HepG2 (cell line): ENCODE results near the gene ARL3. TPM values are rescaled to one million over a fixed set of nuclear protein-coding genes. Genes with fewer than 3 reads are reported as not detected.

Experiments used
- EED ChIP-seq: sonication (generic); formaldehyde crosslinking; IDR thresholded peaks from 2 replicates; pipeline ENCODE4 v1.5.0; 2020; ENCODE audit warnings: mild to moderate bottlenecking, missing genetic modification reagents
- GATAD2A ChIP-seq: IDR thresholded peaks from 2 replicates; pipeline ENCODE4 v1.6.1; 2016
- HHEX ChIP-seq: IDR thresholded peaks from 2 replicates; pipeline ENCODE4 v1.6.1; 2016; ENCODE audit warnings: control low read depth
- HIVEP1 ChIP-seq: sonication (generic); formaldehyde crosslinking; IDR thresholded peaks from 2 replicates; pipeline ENCODE4 v1.4.0; 2020; ENCODE audit warnings: mild to moderate bottlenecking, missing genetic modification reagents
- KDM5B ChIP-seq: sonication (generic); formaldehyde crosslinking; IDR thresholded peaks from 2 replicates; pipeline ENCODE4 v1.4.0; 2020; ENCODE audit warnings: missing genetic modification reagents, mild to moderate bottlenecking, borderline replicate concordance
- POLR2G ChIP-seq: fragments of 200-400 bp; formaldehyde crosslinking; IDR thresholded peaks from 2 replicates; pipeline ENCODE4 v1.6.1; 2018; ENCODE audit warnings: mild to moderate bottlenecking, low read depth, low read length, moderate library complexity
- REXO4 ChIP-seq: sonication (generic); formaldehyde crosslinking; IDR thresholded peaks from 2 replicates; pipeline ENCODE4 v1.8.0; 2022; ENCODE audit warnings: missing genetic modification reagents, mild to moderate bottlenecking, borderline replicate concordance
- SMARCE1 ChIP-seq: fragments of 450-650 bp; IDR thresholded peaks from 2 replicates; pipeline ENCODE4 v1.6.1; 2017; ENCODE audit warnings: borderline replicate concordance
- TMF1 ChIP-seq: sonication (generic); formaldehyde crosslinking; IDR thresholded peaks from 2 replicates; pipeline ENCODE4 v1.8.1; 2022; ENCODE audit warnings: low read depth, missing genetic modification reagents
- TP53 ChIP-seq: sonication (generic); formaldehyde crosslinking; conservative IDR thresholded peaks from 2 replicates; pipeline ENCODE4 v1.4.0; 2020; ENCODE audit warnings: missing genetic modification reagents
- U2AF1 ChIP-seq: fragments of 200-400 bp; formaldehyde crosslinking; optimal IDR thresholded peaks from 2 replicates; pipeline ENCODE3; 2017; ENCODE audit warnings: mild to moderate bottlenecking, low read depth, low read length
- ZNF333 ChIP-seq: sonication (generic); formaldehyde crosslinking; IDR thresholded peaks from 2 replicates; pipeline ENCODE4 v1.4.0; 2020; ENCODE audit warnings: mild to moderate bottlenecking, missing genetic modification reagents, borderline replicate concordance
- ZNF44 ChIP-seq: sonication (generic); formaldehyde crosslinking; IDR thresholded peaks from 2 replicates; pipeline ENCODE4 v1.5.1; 2020; ENCODE audit warnings: mild to moderate bottlenecking, missing genetic modification reagents
- ZNF775 ChIP-seq: sonication (generic); formaldehyde crosslinking; IDR thresholded peaks from 2 replicates; pipeline ENCODE4 v1.4.0; 2020; ENCODE audit warnings: missing genetic modification reagents, mild to moderate bottlenecking, moderate library complexity, borderline replicate concordance
- ZNF781 ChIP-seq: sonication (generic); formaldehyde crosslinking; IDR thresholded peaks from 2 replicates; pipeline ENCODE4 v1.5.1; 2020; ENCODE audit warnings: borderline replicate concordance, mild to moderate bottlenecking, missing genetic modification reagents; ENCODE audit errors: not compliant biosample characterization
- ZZZ3 ChIP-seq: sonication (generic); formaldehyde crosslinking; IDR thresholded peaks from 2 replicates; pipeline ENCODE4 v1.4.0; 2020; ENCODE audit warnings: missing genetic modification reagents, mild to moderate bottlenecking, borderline replicate concordance
- polyA plus RNA-seq, 8 experiments: library from polyadenylated mRNA; depleted of rRNA in 3 of 8; stranded (reverse) in 7 of 8; unstranded in 1 of 8; fragments of >200 nt; fragmentation: Illumina TruSeq in 4 of 8; extraction: Trizol in 4 of 8; gene quantifications; 2 replicates each; pipeline versions ENCODE4 v1.2.1 to v1.2.3, GENCODE V29; 2011 to 2016; ENCODE audit warnings: low read depth in 4 of 8, missing spikeins in 1 of 8, mixed read lengths in 1 of 8; ENCODE audit not compliant: insufficient read depth in 1 of 8
- total RNA-seq, 5 experiments: library from RNA; depleted of rRNA; stranded (reverse); fragments of >200 nt; fragmentation: Illumina TruSeq; extraction: Trizol; gene quantifications; 2 replicates each; pipeline ENCODE4 v1.2.3, GENCODE V29; 2016; ENCODE audit warnings: low read depth in 1 of 5
- TF ChIP-seq, protein P1 (sequence below): sonication (generic); formaldehyde crosslinking; IDR thresholded peaks from 2 replicates; pipeline ENCODE4 v1.4.0; 2020; ENCODE audit warnings: missing genetic modification reagents
- TF ChIP-seq, protein P2 (sequence below): sonication (generic); formaldehyde crosslinking; conservative IDR thresholded peaks from 2 replicates; pipeline ENCODE4 v1.4.0; 2020; ENCODE audit warnings: mild to moderate bottlenecking, missing genetic modification reagents, moderate library complexity
- TF ChIP-seq, protein P3 (sequence below): sonication (generic); formaldehyde crosslinking; IDR thresholded peaks from 2 replicates; pipeline ENCODE4 v1.5.1; 2020; ENCODE audit warnings: mild to moderate bottlenecking, missing genetic modification reagents, moderate library complexity
- TF ChIP-seq, protein P4 (sequence below): sonication (generic); formaldehyde crosslinking; IDR thresholded peaks from 2 replicates; pipeline ENCODE4 v1.5.0; 2020; ENCODE audit warnings: mild to moderate bottlenecking, low read depth, missing genetic modification reagents, borderline replicate concordance
- TF ChIP-seq, protein P5 (sequence below): sonication (generic); IDR thresholded peaks from 2 replicates; pipeline ENCODE4 v1.6.1; 2016; ENCODE audit warnings: low read depth, borderline replicate concordance

The ARL3 gene
- total and polyA plus RNA-seq, 2 of the 13 experiments (the other 11 are each of a cell fraction or from before 2014, with no cell fraction given): 5.2 to 6.6 TPM

DNA sequence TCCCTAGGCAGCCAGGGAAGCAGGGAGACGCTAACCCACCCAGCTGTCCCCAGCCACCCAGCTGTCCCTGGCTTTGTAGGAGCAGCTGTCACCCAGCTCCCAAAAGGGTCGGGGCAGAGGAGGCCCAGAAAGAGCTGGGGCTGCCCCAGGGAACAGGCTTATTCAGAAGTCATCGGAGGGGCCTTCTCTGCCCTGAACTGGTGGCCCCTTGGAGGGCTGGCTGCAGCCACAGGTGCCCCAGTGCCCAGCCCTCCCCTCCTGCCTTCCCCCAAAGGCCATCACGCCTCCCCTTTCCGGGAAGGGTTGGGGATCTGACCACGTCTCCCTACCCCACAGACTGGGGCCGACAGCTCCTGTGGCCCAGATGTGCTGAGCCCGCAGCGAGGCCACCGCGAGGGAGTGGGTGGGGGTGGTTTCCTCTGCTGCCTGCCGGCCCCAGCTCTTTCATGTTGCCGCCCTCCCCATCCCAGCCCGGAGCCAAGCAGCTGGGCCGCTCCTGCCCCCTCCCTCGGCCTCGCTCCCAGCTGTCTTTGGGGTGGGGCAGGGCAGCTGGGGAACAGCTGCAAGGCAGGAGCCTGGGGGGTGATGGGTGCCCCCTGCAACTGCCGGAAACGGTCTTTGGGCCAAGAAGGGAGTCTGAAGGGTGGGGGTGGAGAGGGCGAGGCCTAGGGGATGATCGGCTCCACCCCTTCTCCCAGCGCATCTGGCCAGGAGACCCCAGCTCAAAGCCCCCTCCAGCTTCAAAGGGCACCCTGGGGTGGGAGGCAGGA, 53.1 kb downstream of the ARL3 start (continued):
- TF ChIP-seq, protein P1, sequence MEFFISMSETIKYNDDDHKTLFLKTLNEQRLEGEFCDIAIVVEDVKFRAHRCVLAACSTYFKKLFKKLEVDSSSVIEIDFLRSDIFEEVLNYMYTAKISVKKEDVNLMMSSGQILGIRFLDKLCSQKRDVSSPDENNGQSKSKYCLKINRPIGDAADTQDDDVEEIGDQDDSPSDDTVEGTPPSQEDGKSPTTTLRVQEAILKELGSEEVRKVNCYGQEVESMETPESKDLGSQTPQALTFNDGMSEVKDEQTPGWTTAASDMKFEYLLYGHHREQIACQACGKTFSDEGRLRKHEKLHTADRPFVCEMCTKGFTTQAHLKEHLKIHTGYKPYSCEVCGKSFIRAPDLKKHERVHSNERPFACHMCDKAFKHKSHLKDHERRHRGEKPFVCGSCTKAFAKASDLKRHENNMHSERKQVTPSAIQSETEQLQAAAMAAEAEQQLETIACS (CRISPR knock-in tag): no peak
- TF ChIP-seq, protein P2, sequence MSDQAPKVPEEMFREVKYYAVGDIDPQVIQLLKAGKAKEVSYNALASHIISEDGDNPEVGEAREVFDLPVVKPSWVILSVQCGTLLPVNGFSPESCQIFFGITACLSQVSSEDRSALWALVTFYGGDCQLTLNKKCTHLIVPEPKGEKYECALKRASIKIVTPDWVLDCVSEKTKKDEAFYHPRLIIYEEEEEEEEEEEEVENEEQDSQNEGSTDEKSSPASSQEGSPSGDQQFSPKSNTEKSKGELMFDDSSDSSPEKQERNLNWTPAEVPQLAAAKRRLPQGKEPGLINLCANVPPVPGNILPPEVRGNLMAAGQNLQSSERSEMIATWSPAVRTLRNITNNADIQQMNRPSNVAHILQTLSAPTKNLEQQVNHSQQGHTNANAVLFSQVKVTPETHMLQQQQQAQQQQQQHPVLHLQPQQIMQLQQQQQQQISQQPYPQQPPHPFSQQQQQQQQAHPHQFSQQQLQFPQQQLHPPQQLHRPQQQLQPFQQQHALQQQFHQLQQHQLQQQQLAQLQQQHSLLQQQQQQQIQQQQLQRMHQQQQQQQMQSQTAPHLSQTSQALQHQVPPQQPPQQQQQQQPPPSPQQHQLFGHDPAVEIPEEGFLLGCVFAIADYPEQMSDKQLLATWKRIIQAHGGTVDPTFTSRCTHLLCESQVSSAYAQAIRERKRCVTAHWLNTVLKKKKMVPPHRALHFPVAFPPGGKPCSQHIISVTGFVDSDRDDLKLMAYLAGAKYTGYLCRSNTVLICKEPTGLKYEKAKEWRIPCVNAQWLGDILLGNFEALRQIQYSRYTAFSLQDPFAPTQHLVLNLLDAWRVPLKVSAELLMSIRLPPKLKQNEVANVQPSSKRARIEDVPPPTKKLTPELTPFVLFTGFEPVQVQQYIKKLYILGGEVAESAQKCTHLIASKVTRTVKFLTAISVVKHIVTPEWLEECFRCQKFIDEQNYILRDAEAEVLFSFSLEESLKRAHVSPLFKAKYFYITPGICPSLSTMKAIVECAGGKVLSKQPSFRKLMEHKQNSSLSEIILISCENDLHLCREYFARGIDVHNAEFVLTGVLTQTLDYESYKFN (CRISPR knock-in tag): peak; percentile 84
- TF ChIP-seq U2AF1 (no peak), HIVEP1 (peak; percentile 81), SMARCE1 (no peak), TMF1 (CRISPR knock-in tag) (peak; percentile 71), TP53 (CRISPR knock-in tag) (no peak), ZNF775 (CRISPR knock-in tag) (no peak; the same call in 1 of the 2 replicates), HHEX (no peak), ZNF333 (0 out of 2 replicates have a peak, but pooled peaks have one; percentile 50), POLR2G (no peak; the same call in 1 of the 2 replicates), KDM5B (peak; percentile 53; the same call in 1 of the 2 replicates), ZZZ3 (CRISPR knock-in tag) (0 out of 2 replicates have a peak, but pooled peaks have one; percentile 59), ZNF44 (no peak), GATAD2A (CRISPR knock-in tag) (peak; percentile 74), ZNF781 (CRISPR knock-in tag) (no peak), REXO4 (no peak), EED (CRISPR knock-in tag) (no peak)
- TF ChIP-seq, protein P3, sequence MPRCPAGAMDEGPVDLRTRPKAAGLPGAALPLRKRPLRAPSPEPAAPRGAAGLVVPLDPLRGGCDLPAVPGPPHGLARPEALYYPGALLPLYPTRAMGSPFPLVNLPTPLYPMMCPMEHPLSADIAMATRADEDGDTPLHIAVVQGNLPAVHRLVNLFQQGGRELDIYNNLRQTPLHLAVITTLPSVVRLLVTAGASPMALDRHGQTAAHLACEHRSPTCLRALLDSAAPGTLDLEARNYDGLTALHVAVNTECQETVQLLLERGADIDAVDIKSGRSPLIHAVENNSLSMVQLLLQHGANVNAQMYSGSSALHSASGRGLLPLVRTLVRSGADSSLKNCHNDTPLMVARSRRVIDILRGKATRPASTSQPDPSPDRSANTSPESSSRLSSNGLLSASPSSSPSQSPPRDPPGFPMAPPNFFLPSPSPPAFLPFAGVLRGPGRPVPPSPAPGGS (CRISPR knock-in tag): no peak
- TF ChIP-seq, protein P4, sequence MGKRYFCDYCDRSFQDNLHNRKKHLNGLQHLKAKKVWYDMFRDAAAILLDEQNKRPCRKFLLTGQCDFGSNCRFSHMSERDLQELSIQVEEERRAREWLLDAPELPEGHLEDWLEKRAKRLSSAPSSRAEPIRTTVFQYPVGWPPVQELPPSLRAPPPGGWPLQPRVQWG (CRISPR knock-in tag): no peak
- TF ChIP-seq, protein P5, sequence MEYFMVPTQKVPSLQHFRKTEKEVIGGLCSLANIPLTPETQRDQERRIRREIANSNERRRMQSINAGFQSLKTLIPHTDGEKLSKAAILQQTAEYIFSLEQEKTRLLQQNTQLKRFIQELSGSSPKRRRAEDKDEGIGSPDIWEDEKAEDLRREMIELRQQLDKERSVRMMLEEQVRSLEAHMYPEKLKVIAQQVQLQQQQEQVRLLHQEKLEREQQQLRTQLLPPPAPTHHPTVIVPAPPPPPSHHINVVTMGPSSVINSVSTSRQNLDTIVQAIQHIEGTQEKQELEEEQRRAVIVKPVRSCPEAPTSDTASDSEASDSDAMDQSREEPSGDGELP: peak; percentile 99
